Testis (tissue), 3 donors: ENCODE measurements around the gene KLHDC10. TPM values are rescaled to one million over a fixed set of nuclear protein-coding genes. Genes with fewer than 3 reads are reported as not detected.
"Not testable (repeated sequence)": the region's sequence is repeated elsewhere in the genome, so short reads cannot be mapped to it uniquely, and the experiment has no call there.

Source experiments
- DNase-seq: peaks from one replicate; pipeline ENCODE4 v3.0.0-alpha.2; 2019
- H3K27ac ChIP-seq, 2 donors: fragments of 200-600 bp; sonication (generic); one replicate each; pipeline ENCODE4 v1.5.1; 2019
- H3K27me3 ChIP-seq: fragments of 200-600 bp; sonication (generic); one replicate; pipeline ENCODE4 v1.5.1; 2019
- H3K36me3 ChIP-seq: fragments of 200-600 bp; sonication (generic); one replicate; pipeline ENCODE4 v1.5.1; 2017; ENCODE audit warnings: low read depth; ENCODE audit errors: missing control alignments
- H3K4me1 ChIP-seq: fragments of 200-600 bp; sonication (generic); one replicate; pipeline ENCODE4 v1.5.1; 2019
- H3K4me3 ChIP-seq, 2 donors: fragments of 200-600 bp; sonication (generic); one replicate each; pipeline ENCODE4 v1.5.1; 2017 to 2019
- H3K9me3 ChIP-seq: fragments of 200-600 bp; sonication (generic); one replicate; pipeline ENCODE4 v1.5.1; 2017
- POLR2A ChIP-seq: fragments of 450-650 bp; IDR thresholded peaks from one replicate; pipeline ENCODE4 v1.6.1; 2017; ENCODE audit warnings: antibody characterized with exemption, mild to moderate bottlenecking, moderate library complexity
- WGBS, 2 donors: methylation state at CpG; one replicate each; pipeline ENCODE4 v1.1.5; 2018; 5-methylcytosine and 5-hydroxymethylcytosine counted together
- intact Hi-C: fragments of 100-400 bp; cut with DNase I; formaldehyde crosslinking; loops from one replicate; pipeline ENCODE4 v1.15.1; 2023; ENCODE audit warnings: low total_unique reads
- polyA plus RNA-seq: library from polyadenylated mRNA; stranded (reverse); fragments of 350-450 nt; fragmentation: Illumina TruSeq; extraction: RNeasy Lipid Tissue Mini Kit (QIAGEN cat#74804); gene quantifications from one replicate; pipeline ENCODE4 v1.2.3, GENCODE V29; 2014; ENCODE audit warnings: low read depth, low replicate concordance; ENCODE audit not compliant: insufficient read depth
- total RNA-seq, 2 donors: library from RNA; depleted of rRNA; stranded (reverse); fragments of >200 nt; gene quantifications; one replicate each; pipeline ENCODE4 v1.2.3, GENCODE V29; 2016
- TF ChIP-seq, protein P1 (sequence below), 3 experiments: fragments of 450-650 bp in 2 of 3; fragments of 200-600 bp in 1 of 3; sonication (generic) in 1 of 3; IDR thresholded peaks; one replicate each; pipeline ENCODE4 v1.5.1; 2016 to 2019; ENCODE audit warnings: antibody characterized with exemption in 3 of 3, mild to moderate bottlenecking in 2 of 3, moderate library complexity in 1 of 3

Gene KLHDC10
- total and polyA plus RNA-seq, 3 donors from 2014 or later: 38.4 to 122 (median 44.3) TPM

- H3K36me3 ChIP-seq: no peaks in the 10 kb centered on the region
- TF ChIP-seq, protein P1, sequence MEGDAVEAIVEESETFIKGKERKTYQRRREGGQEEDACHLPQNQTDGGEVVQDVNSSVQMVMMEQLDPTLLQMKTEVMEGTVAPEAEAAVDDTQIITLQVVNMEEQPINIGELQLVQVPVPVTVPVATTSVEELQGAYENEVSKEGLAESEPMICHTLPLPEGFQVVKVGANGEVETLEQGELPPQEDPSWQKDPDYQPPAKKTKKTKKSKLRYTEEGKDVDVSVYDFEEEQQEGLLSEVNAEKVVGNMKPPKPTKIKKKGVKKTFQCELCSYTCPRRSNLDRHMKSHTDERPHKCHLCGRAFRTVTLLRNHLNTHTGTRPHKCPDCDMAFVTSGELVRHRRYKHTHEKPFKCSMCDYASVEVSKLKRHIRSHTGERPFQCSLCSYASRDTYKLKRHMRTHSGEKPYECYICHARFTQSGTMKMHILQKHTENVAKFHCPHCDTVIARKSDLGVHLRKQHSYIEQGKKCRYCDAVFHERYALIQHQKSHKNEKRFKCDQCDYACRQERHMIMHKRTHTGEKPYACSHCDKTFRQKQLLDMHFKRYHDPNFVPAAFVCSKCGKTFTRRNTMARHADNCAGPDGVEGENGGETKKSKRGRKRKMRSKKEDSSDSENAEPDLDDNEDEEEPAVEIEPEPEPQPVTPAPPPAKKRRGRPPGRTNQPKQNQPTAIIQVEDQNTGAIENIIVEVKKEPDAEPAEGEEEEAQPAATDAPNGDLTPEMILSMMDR (IDR thresholded peaks at IDR 0.05): no peak
- TF ChIP-seq POLR2A: no peak
- no peak overlapping the region for H3K27ac ChIP-seq
- no peaks in the 10 kb centered on the region for H3K27me3 ChIP-seq
- H3K4me3 ChIP-seq: no peak overlapping the region
- 92 to 100% methylated on average over 2 of the region's 2 CpGs for WGBS, 2 donors
- H3K9me3 ChIP-seq: no peaks in the 10 kb centered on the region
- intact Hi-C loops: no loop called here
- no peaks in the 10 kb centered on the region for H3K4me1 ChIP-seq
- no peak for DNase-seq
These were observed 44.4 kb downstream of the KLHDC10 start for GRCh38 chr7:130114776-130115175.

GRCh38 chr7:130118294-130118693, 48.0 kb downstream of the KLHDC10 start:
- H3K27ac ChIP-seq: no peak overlapping the region
- H3K36me3 ChIP-seq: no peaks in the 10 kb centered on the region
- H3K9me3 ChIP-seq: no peaks in the 10 kb centered on the region
- H3K4me3 ChIP-seq: no peak overlapping the region
- H3K27me3 ChIP-seq: no peaks in the 10 kb centered on the region
- TF ChIP-seq, protein P1 (IDR thresholded peaks at IDR 0.05): no peak
- TF ChIP-seq POLR2A: no peak
- intact Hi-C loops: no loop called here
- no peak for DNase-seq
- no peaks in the 10 kb centered on the region for H3K4me1 ChIP-seq
- WGBS, 2 donors: 76 to 83% methylated on average over 5 of the region's 5 CpGs

DNA sequence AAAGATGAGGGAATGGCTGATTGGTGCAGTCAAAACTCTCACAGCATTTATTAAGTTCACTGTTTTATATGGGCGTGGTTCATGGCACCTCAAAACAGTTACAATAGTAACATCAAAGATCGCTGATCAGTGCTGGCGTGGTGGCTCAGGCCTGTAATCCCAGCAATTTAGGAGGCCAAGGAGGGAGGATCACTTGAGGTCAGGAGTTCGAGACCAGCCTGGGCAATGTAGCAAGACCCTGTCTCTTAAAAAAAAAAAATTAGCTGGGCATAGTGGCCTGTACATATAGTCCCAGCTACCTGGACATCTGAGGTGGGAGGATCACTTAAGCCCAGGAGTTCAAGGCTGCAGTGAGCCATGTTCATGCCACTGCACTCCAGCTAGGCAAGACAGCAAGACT, 48.5 kb downstream of the KLHDC10 start:
- TF ChIP-seq, protein P1 (IDR thresholded peaks at IDR 0.05): no peak
- no peak for TF ChIP-seq POLR2A
- Histone ChIP-seq H3K27me3 (no peaks in the 10 kb centered on the region), H3K4me3 (no peak overlapping the region), H3K27ac (no peak overlapping the region), H3K36me3 (no peaks in the 10 kb centered on the region), H3K9me3 (no peaks in the 10 kb centered on the region), H3K4me1 (no peaks in the 10 kb centered on the region)
- DNase-seq: no peak
- 92 to 93% methylated on average over 4 of the region's 4 CpGs for WGBS, 2 donors
- intact Hi-C loops: no loop called here

- no peaks in the 10 kb centered on the region for H3K27me3 ChIP-seq
- intact Hi-C loops: no loop called here
- H3K4me1 ChIP-seq: peaks cover 14% of the 10 kb centered on the region
- TF ChIP-seq, protein P1 (IDR thresholded peaks at IDR 0.05): no peak
- TF ChIP-seq POLR2A: no peak
- H3K9me3 ChIP-seq: no peaks in the 10 kb centered on the region
- H3K36me3 ChIP-seq: no peaks in the 10 kb centered on the region
- H3K4me3 ChIP-seq: no peak overlapping the region
- no peak overlapping the region for H3K27ac ChIP-seq
- no peak for DNase-seq
These were observed 53.2 kb downstream of the KLHDC10 start for GRCh38 chr7:130123501-130123900.

GRCh38 chr7:130124711-130125110, 54.4 kb downstream of the KLHDC10 start:
- intact Hi-C loops: no loop called here
- H3K9me3 ChIP-seq: no peaks in the 10 kb centered on the region
- H3K27ac ChIP-seq: no peak overlapping the region
- 92 to 95% methylated on average over 2 of the region's 2 CpGs for WGBS, 2 donors
- H3K4me3 ChIP-seq: no peak overlapping the region
- no peak for DNase-seq
- no peak for TF ChIP-seq POLR2A
- TF ChIP-seq, protein P1 (IDR thresholded peaks at IDR 0.05): no peak
- no peaks in the 10 kb centered on the region for H3K27me3 ChIP-seq
- H3K4me1 ChIP-seq: peaks cover 14% of the 10 kb centered on the region
- no peaks in the 10 kb centered on the region for H3K36me3 ChIP-seq

DNA sequence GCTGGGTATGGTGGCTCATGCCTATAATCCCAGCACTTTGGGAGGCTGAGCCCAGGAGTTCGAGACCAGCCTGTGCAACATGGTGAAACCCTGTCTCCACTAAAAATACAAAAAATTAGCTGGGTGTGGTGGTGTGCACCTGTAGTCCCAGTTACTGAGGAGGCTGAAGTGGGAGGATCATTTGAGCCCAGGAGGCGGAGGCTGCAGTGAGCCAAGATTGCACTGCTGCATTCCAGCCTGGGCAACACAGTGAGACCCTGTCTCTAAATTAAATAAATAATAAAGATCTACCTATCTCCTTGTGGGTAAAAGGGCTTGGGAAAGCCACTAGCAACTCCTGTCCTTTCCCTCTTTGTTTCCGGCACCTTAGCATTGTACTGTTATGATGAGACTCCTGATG, 56.5 kb downstream of the KLHDC10 start:
- 83 to 95% methylated on average over 3 of the region's 3 CpGs for WGBS, 2 donors
- H3K27ac ChIP-seq, intact Hi-C loops, H3K27me3 ChIP-seq, H3K4me3 ChIP-seq, H3K36me3 ChIP-seq, DNase-seq, H3K9me3 ChIP-seq: not testable (repeated sequence)
- peaks cover 14% of the 10 kb centered on the region for H3K4me1 ChIP-seq
